Measurements from ENCODE around the gene PHKG1. TPM values are rescaled to one million over a fixed set of nuclear protein-coding genes. Genes with fewer than 3 reads are reported as not detected.
"Not testable (repeated sequence)": the region's sequence is repeated elsewhere in the genome, so short reads cannot be mapped to it uniquely, and the experiment has no call there.

PHKG1 gene
- polyA plus RNA-seq, 5 donors = 1.6 to 4.3 (median 2.7) TPM

GRCh38 chr7:56045758-56046157, 47.0 kb downstream of the PHKG1 start:
- DNase-seq = not testable (repeated sequence)

- DNase-seq = no peak
Observed at GRCh38 chr7:56040730-56041129, 52.0 kb downstream of the PHKG1 start.

- peak; percentile 47 to 55 for DNase-seq
Observed at GRCh38 chr7:56033671-56034432, 58.9 kb downstream of the PHKG1 start.

- DNase-seq = not testable (repeated sequence)
Observed at GRCh38 chr7:56032578-56032977, 60.2 kb downstream of the PHKG1 start.

- not testable (repeated sequence) for DNase-seq
Observed at GRCh38 chr7:56031556-56031955, 61.2 kb downstream of the PHKG1 start.

DNA sequence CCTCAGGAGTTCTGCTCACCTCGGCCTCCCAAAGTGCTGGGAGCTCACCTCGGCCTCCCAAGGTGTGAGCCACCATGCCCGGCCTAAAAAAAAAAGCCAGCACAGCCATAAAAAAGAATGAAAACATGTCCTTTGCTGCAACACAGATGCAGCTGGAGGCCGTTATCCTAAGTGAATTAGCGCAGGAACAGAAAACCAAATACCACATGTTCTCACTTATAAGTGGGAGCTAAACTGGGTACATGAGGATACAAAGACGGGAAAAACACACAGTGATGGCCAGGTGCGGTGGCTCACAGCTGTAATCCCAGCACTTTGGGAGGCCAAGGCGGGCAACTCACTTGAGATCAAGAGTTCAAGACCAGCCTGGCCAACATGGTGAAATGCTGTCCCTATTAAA, 62.4 kb downstream of the PHKG1 start:
- DNase-seq = no peak

Other genes starting within 250 kb of the PHKG1 start
- under 1 TPM; 0.38 to 0.75 (median 0.70) TPM for gene SEPTIN14, start 230.2 kb downstream of the PHKG1 start, polyA plus RNA-seq (ENCODE audit: insufficient read depth in 1 of 5, insufficient read length in 5 of 5, low replicate concordance in 1 of 5)
- 10 to 100 TPM in 4 of 5 donors, 1 to 10 TPM in 1; 8.4 to 19.9 (median 16.2) TPM for gene ZNF713, start 205.5 kb downstream of the PHKG1 start, polyA plus RNA-seq (ENCODE audit: insufficient read depth in 1 of 5, insufficient read length in 5 of 5, low replicate concordance in 1 of 5)
- 10 to 100 TPM; 11.7 to 14.6 (median 13.7) TPM for gene MRPS17, start 141.1 kb downstream of the PHKG1 start, polyA plus RNA-seq (ENCODE audit: insufficient read depth in 1 of 5, insufficient read length in 5 of 5, low replicate concordance in 1 of 5)
- gene NIPSNAP2, start 128.4 kb downstream of the PHKG1 start, polyA plus RNA-seq (ENCODE audit: insufficient read depth in 1 of 5, insufficient read length in 5 of 5, low replicate concordance in 1 of 5) = 100 to 1,000 TPM in 1 of 5 donors, 10 to 100 TPM in 4; 81.7 to 101 (median 94.2) TPM
- 10 to 100 TPM; 15.8 to 31.7 (median 22.4) TPM for gene PSPH, start 41.5 kb downstream of the PHKG1 start, polyA plus RNA-seq (ENCODE audit: insufficient read depth in 1 of 5, insufficient read length in 5 of 5, low replicate concordance in 1 of 5)
- 100 to 1,000 TPM; 190 to 216 (median 206) TPM for gene CCT6A, start 41.2 kb downstream of the PHKG1 start, polyA plus RNA-seq (ENCODE audit: insufficient read depth in 1 of 5, insufficient read length in 5 of 5, low replicate concordance in 1 of 5)
- gene SUMF2, start 28.7 kb downstream of the PHKG1 start, polyA plus RNA-seq (ENCODE audit: insufficient read depth in 1 of 5, insufficient read length in 5 of 5, low replicate concordance in 1 of 5) = 100 to 1,000 TPM in 3 of 5 donors, 10 to 100 TPM in 2; 92.6 to 126 (median 102) TPM
- 100 to 1,000 TPM; 199 to 297 (median 229) TPM for gene CHCHD2, start 13.5 kb upstream of the PHKG1 start, polyA plus RNA-seq (ENCODE audit: insufficient read depth in 1 of 5, insufficient read length in 5 of 5, low replicate concordance in 1 of 5)
- 1 to 10 TPM; 3.5 to 5.5 (median 4.4) TPM for gene NUPR2, start 23.5 kb upstream of the PHKG1 start, polyA plus RNA-seq (ENCODE audit: insufficient read depth in 1 of 5, insufficient read length in 5 of 5, low replicate concordance in 1 of 5)

All from right lung (tissue), 5 donors.